IMR-90 (cell line): ENCODE data around the gene CSRNP3. TPM values are rescaled to one million over a fixed set of nuclear protein-coding genes. Genes with fewer than 3 reads are reported as not detected.

Experiments used
- ATAC-seq: fragments of 200-7000 bp; cut with Tn5 transposase; 2 replicates; pipeline ENCODE4 v1.9.1; 2020; ENCODE audit warnings: low read depth, mild to moderate bottlenecking, moderate library complexity
- BruUV-seq: library from RNA; stranded (reverse); fragments of 400-500 nt; replicated peaks from 2 replicates; lab custom pipeline; 2021; lab: Mats Ljungman, UMichigan
- CTCF ChIA-PET: fragments of 300-600 bp; formaldehyde crosslinking; extraction: SDS; loops from one replicate; lab custom pipeline; 2021; ENCODE audit warnings: antibody characterized with exemption; lab: Yijun Ruan, JAX
- POLR2A ChIA-PET: fragments of 300-600 bp; sonication (Branson Sonifier 250); formaldehyde crosslinking; loops from one replicate; lab custom pipeline; 2022; ENCODE audit warnings: antibody characterized with exemption; ENCODE audit not compliant: unreplicated experiment; lab: Charles Lee
- DNase-seq: peaks from one replicate; pipeline ENCODE4 v3.0.0; 2013
- H2AFZ ChIP-seq: replicated peaks from 2 replicates; pipeline ENCODE3; 2013; ENCODE audit warnings: low read length, mild to moderate bottlenecking; ENCODE audit not compliant: poor library complexity
- H2AK5ac ChIP-seq: 2 replicates; pipeline ENCODE4 v1.6.1; 2013; ENCODE audit warnings: low read depth, low read length, inconsistent platforms
- H2AK9ac ChIP-seq: replicated peaks from 2 replicates; pipeline ENCODE3; 2013; ENCODE audit warnings: mild to moderate bottlenecking, low read depth, low read length, moderate library complexity; ENCODE audit not compliant: poor library complexity
- H2BK120ac ChIP-seq: 2 replicates; pipeline ENCODE4 v1.6.1; 2013; ENCODE audit warnings: low read depth, low read length, inconsistent platforms
- H2BK15ac ChIP-seq: 3 replicates; pipeline ENCODE4 v1.6.1; 2013; ENCODE audit warnings: low read depth, low read length, inconsistent platforms
- H2BK20ac ChIP-seq: 2 replicates; pipeline ENCODE4 v1.6.1; 2013; ENCODE audit warnings: low read depth, mild to moderate bottlenecking, inconsistent platforms, low read length, moderate library complexity
- H2BK5ac ChIP-seq: 2 replicates; pipeline ENCODE4 v1.6.1; 2013; ENCODE audit warnings: mild to moderate bottlenecking, low read depth, low read length, inconsistent platforms; ENCODE audit not compliant: poor library complexity, severe bottlenecking
- H3K14ac ChIP-seq: replicated peaks from 2 replicates; pipeline ENCODE4 v1.6.1; 2013; ENCODE audit warnings: low read depth, low read length, inconsistent platforms
- H3K18ac ChIP-seq: 2 replicates; pipeline ENCODE4 v1.6.1; 2013; ENCODE audit warnings: low read depth, low read length, control low read depth
- H3K23ac ChIP-seq: 2 replicates; pipeline ENCODE4 v1.6.1; 2013; ENCODE audit warnings: low read depth, low read length, inconsistent platforms
- H3K27ac ChIP-seq: 2 replicates; pipeline ENCODE4 v1.5.1; 2013; ENCODE audit warnings: mild to moderate bottlenecking, control low read depth, low read length; ENCODE audit not compliant: insufficient read depth
- H3K27me3 ChIP-seq: 2 replicates; pipeline ENCODE4 v1.6.1; 2013; ENCODE audit warnings: low read length; ENCODE audit not compliant: control insufficient read depth, insufficient read depth
- H3K36me3 ChIP-seq: 2 replicates; pipeline ENCODE4 v1.6.1; 2013; ENCODE audit warnings: low read length, mixed read lengths; ENCODE audit not compliant: control insufficient read depth, insufficient read depth
- H3K4ac ChIP-seq: 2 replicates; pipeline ENCODE4 v1.6.1; 2013; ENCODE audit warnings: low read depth, low read length, inconsistent platforms
- H3K4me1 ChIP-seq: 2 replicates; pipeline ENCODE4 v1.6.1; 2013; ENCODE audit warnings: low read length, mixed read lengths; ENCODE audit not compliant: control insufficient read depth, insufficient read depth
- H3K4me2 ChIP-seq: 2 replicates; pipeline ENCODE4 v1.6.1; 2013; ENCODE audit warnings: low read depth, mild to moderate bottlenecking, control low read depth, low read length, moderate library complexity
- H3K4me3 ChIP-seq: 2 replicates; pipeline ENCODE4 v1.5.1; 2013; ENCODE audit warnings: low read depth, mild to moderate bottlenecking, control low read depth, low read length, moderate library complexity; ENCODE audit not compliant: insufficient read depth
- H3K56ac ChIP-seq: 2 replicates; pipeline ENCODE4 v1.6.1; 2013; ENCODE audit warnings: low read length, inconsistent platforms; ENCODE audit not compliant: insufficient read depth; ENCODE audit errors: extremely low read depth
- H3K79me1 ChIP-seq, 2 experiments: 2 replicates each; pipeline ENCODE4 v1.6.1; 2013; ENCODE audit warnings: low read length in 2 of 2, inconsistent platforms in 1 of 2, low read depth in 1 of 2
- H3K9ac ChIP-seq: 2 replicates; pipeline ENCODE4 v1.6.1; 2013; ENCODE audit warnings: low read depth, low read length, control low read depth
- H3K9me1 ChIP-seq: 2 replicates; pipeline ENCODE4 v1.6.1; 2013; ENCODE audit warnings: low read length, inconsistent platforms; ENCODE audit not compliant: insufficient read depth
- H3K9me3 ChIP-seq: 2 replicates; pipeline ENCODE4 v1.6.1; 2013; ENCODE audit warnings: low read length; ENCODE audit not compliant: control insufficient read depth, insufficient read depth
- H4K20me1 ChIP-seq: 2 replicates; pipeline ENCODE4 v1.6.1; 2013; ENCODE audit warnings: low read length, inconsistent platforms; ENCODE audit not compliant: insufficient read depth
- H4K5ac ChIP-seq: 2 replicates; pipeline ENCODE4 v1.6.1; 2013; ENCODE audit warnings: mild to moderate bottlenecking, low read depth, low read length, control low read depth
- H4K8ac ChIP-seq, 2 experiments: 2 replicates each; pipeline ENCODE4 v1.6.1; 2013; ENCODE audit warnings: low read depth in 2 of 2, low read length in 2 of 2, control low read depth in 1 of 2, inconsistent platforms in 1 of 2
- H4K91ac ChIP-seq: 2 replicates; pipeline ENCODE4 v1.6.1; 2013; ENCODE audit warnings: low read depth, low read length, inconsistent platforms; ENCODE audit not compliant: insufficient read depth
- BHLHE40 ChIP-seq: fragments of 150-350 bp; IDR thresholded peaks from 2 replicates; pipeline ENCODE4 v1.6.1; 2016; ENCODE audit warnings: mild to moderate bottlenecking, low read depth, low read length
- CHD1 ChIP-seq: IDR thresholded peaks from 2 replicates; pipeline ENCODE4 v1.6.1; 2012; ENCODE audit warnings: low read depth, low read length, improper control_type of control experiment
- CTCF ChIP-seq: conservative IDR thresholded peaks from 2 replicates; pipeline ENCODE4 v1.5.1; 2012; ENCODE audit warnings: mild to moderate bottlenecking, low read depth, low read length, improper control_type of control experiment
- FOS ChIP-seq: fragments of 150-350 bp; IDR thresholded peaks from 2 replicates; pipeline ENCODE4 v1.6.1; 2016; ENCODE audit warnings: low read depth, low read length
- MAFK ChIP-seq: IDR thresholded peaks from 2 replicates; pipeline ENCODE4 v1.6.1; 2012; ENCODE audit warnings: low read depth, low read length, improper control_type of control experiment
- MAZ ChIP-seq: IDR thresholded peaks from 2 replicates; pipeline ENCODE4 v1.6.1; 2012; ENCODE audit warnings: low read depth, mild to moderate bottlenecking, low read length, improper control_type of control experiment, moderate library complexity, borderline replicate concordance
- MXI1 ChIP-seq: IDR thresholded peaks from 2 replicates; pipeline ENCODE4 v1.6.1; 2012; ENCODE audit warnings: low read depth, mild to moderate bottlenecking, low read length, moderate library complexity, borderline replicate concordance
- POLR2A ChIP-seq: IDR thresholded peaks from 2 replicates; pipeline ENCODE4 v1.6.1; 2012; ENCODE audit warnings: mild to moderate bottlenecking, low read depth, low read length
- RCOR1 ChIP-seq: IDR thresholded peaks from 2 replicates; pipeline ENCODE4 v1.6.1; 2012; ENCODE audit warnings: mild to moderate bottlenecking, low read length, improper control_type of control experiment; ENCODE audit not compliant: insufficient replicate concordance
- SMC3 ChIP-seq: fragments of 150-350 bp; IDR thresholded peaks from 2 replicates; pipeline ENCODE4 v1.6.1; 2016; ENCODE audit warnings: low read depth, mild to moderate bottlenecking, antibody characterized with exemption, low read length, moderate library complexity
- USF2 ChIP-seq: fragments of 150-350 bp; IDR thresholded peaks from 2 replicates; pipeline ENCODE4 v1.6.1; 2017; ENCODE audit warnings: mild to moderate bottlenecking, antibody characterized with exemption, low read length, low read depth
- WGBS, 2 experiments: methylation state at CpG; one replicate each; pipeline versions ENCODE4 v1.1.5 to v1.1.7; 2013; ENCODE audit warnings: missing lambda C conversion rate in 2 of 2; ENCODE audit not compliant: insufficient read length in 1 of 2; ENCODE audit errors: extremely low coverage in 2 of 2; 5-methylcytosine and 5-hydroxymethylcytosine counted together
- dilution Hi-C: fragments of 300-500 bp; cut with HindIII; formaldehyde crosslinking; loops from one replicate; pipeline ENCODE4 v1.14.3; 2018; ENCODE audit warnings: low sequenced_read_pairs; ENCODE audit not compliant: unreplicated experiment
- in situ Hi-C: fragments of 300-500 bp; cut with MboI; formaldehyde crosslinking; loops from 3 replicates; pipeline ENCODE4 v1.14.3; 2019; ENCODE audit warnings: low sequenced_read_pairs, inconsistent platforms, mixed read lengths
- intact Hi-C: fragments of 100-400 bp; cut with micrococcal nuclease; formaldehyde crosslinking; loops from 2 replicates; pipeline ENCODE4 v1.10.0; 2022
- polyA plus RNA-seq, 3 experiments: library from polyadenylated mRNA; depleted of rRNA; stranded (reverse); fragments of >200 nt; gene quantifications; 2 replicates each; pipeline ENCODE4 v1.2.3, GENCODE V29; 2012; ENCODE audit warnings: low replicate concordance in 1 of 3
- total RNA-seq: library from RNA; depleted of rRNA; stranded (reverse); fragments of >200 nt; gene quantifications from 2 replicates; pipeline ENCODE4 v1.2.3, GENCODE V29; 2012

The CSRNP3 gene
- total and polyA plus RNA-seq, 2 of the 4 experiments (the other 2 are of a cell fraction), result 0.21 to 0.72 TPM

- Histone ChIP-seq H3K4me1 (no peaks in the 10 kb centered on the region), H2AFZ (no peak overlapping the region), H3K9me3 (no peaks in the 10 kb centered on the region), H2AK5ac (no peak overlapping the region), H3K79me1 (no peaks in the 10 kb centered on the region), H3K9ac (no peak overlapping the region), H4K20me1 (no peaks in the 10 kb centered on the region), H3K27me3 (no peaks in the 10 kb centered on the region), H4K5ac (no peak overlapping the region), H2BK5ac (no peak overlapping the region), H4K91ac (no peak overlapping the region), H2AK9ac (no peak overlapping the region), H3K14ac (no peak overlapping the region), H3K18ac (no peak overlapping the region), H2BK20ac (no peak overlapping the region), H3K9me1 (no peaks in the 10 kb centered on the region), H2BK120ac (no peak overlapping the region), H3K23ac (no peak overlapping the region), H3K27ac (no peak overlapping the region), H3K56ac (no peak overlapping the region), H4K8ac (no peak overlapping the region), H3K4me3 (no peak overlapping the region), H3K4ac (no peak overlapping the region), H3K4me2 (no peak overlapping the region), H3K36me3 (no peaks in the 10 kb centered on the region), H2BK15ac (no peak overlapping the region)
- WGBS, 2 experiments, result 67% methylated on average over 1 of the region's 6 CpGs; no CpG with 5 or more reads in 1 of the 2 experiments
- no TSS peak for BruUV-seq
- DNase-seq, result no peak
- dilution Hi-C loops (no loop called here), intact Hi-C loops (loop anchor here (2.0 kb wide), 1 partner anchor 23 kb away; no protein-coding TSS in a partner anchor), in situ Hi-C loops (no loop called here)
- POLR2A ChIA-PET, result no interaction called here
- no peak for ATAC-seq
- no peak for TF ChIP-seq BHLHE40
- no peak for TF ChIP-seq FOS
- no peak for TF ChIP-seq MAZ
- no peak for TF ChIP-seq MXI1
- no peak for TF ChIP-seq CTCF
- no peak for TF ChIP-seq POLR2A
- no peak for TF ChIP-seq CHD1
- no peak for TF ChIP-seq RCOR1
- TF ChIP-seq USF2, result no peak
- TF ChIP-seq SMC3, result no peak
- no peak for TF ChIP-seq MAFK
- CTCF ChIA-PET, result no interaction called here
Measured at GRCh38 chr2:165475277-165476004, 5.9 kb downstream of the CSRNP3 start.
